Heart left ventricle (tissue), 16 donors: Measurements from ENCODE around the gene RPS6KA4. TPM values are rescaled to one million over a fixed set of nuclear protein-coding genes. Genes with fewer than 3 reads are reported as not detected.

Experiments used
- ATAC-seq, 4 donors: fragments of 200-7000 bp; cut with Tn5 transposase; one replicate each; pipeline ENCODE4 v1.9.1; 2020 to 2022; ENCODE audit warnings: moderate library complexity in 4 of 4, mild to moderate bottlenecking in 3 of 4, moderate number of reproducible peaks in 1 of 4
- DNase-seq, 5 donors: peaks; one replicate each; pipeline ENCODE4 v3.0.0-alpha.2; 2020
- H3K27ac ChIP-seq, 12 donors: fragments of 200-600 bp; sonication (generic) in 4 of 12; one replicate each; pipeline versions ENCODE4 v1.5.0 to v1.8.0; 2016 to 2022; ENCODE audit warnings: mild to moderate bottlenecking in 2 of 12
- H3K27me3 ChIP-seq, 9 donors: fragments of 200-600 bp; sonication (generic) in 2 of 9; one replicate each; pipeline versions ENCODE4 v1.5.1 to v1.8.0; 2016 to 2022; ENCODE audit warnings: mild to moderate bottlenecking in 3 of 9
- H3K36me3 ChIP-seq, 9 donors: fragments of 200-600 bp; sonication (generic) in 2 of 9; one replicate each; pipeline versions ENCODE4 v1.5.0 to v1.8.0; 2018 to 2022; ENCODE audit warnings: mild to moderate bottlenecking in 2 of 9
- H3K4me1 ChIP-seq, 12 donors: fragments of 200-600 bp; sonication (generic) in 4 of 12; one replicate each; pipeline versions ENCODE4 v1.5.0 to v1.8.0; 2016 to 2022; ENCODE audit warnings: mild to moderate bottlenecking in 3 of 12
- H3K4me3 ChIP-seq, 12 donors: fragments of 200-600 bp; sonication (generic) in 4 of 12; one replicate each; pipeline versions ENCODE4 v1.5.0 to v1.8.0; 2017 to 2022; ENCODE audit warnings: mild to moderate bottlenecking in 9 of 12, moderate library complexity in 4 of 12
- H3K9me3 ChIP-seq, 12 donors: fragments of 200-600 bp; sonication (generic) in 4 of 12; one replicate each; pipeline versions ENCODE4 v1.5.0 to v1.8.0; 2016 to 2022; ENCODE audit warnings: mild to moderate bottlenecking in 1 of 12
- POLR2A ChIP-seq, 2 donors: fragments of 450-650 bp; IDR thresholded peaks; one replicate each; pipeline ENCODE4 v1.6.1; 2017; ENCODE audit warnings: antibody characterized with exemption in 2 of 2, mild to moderate bottlenecking in 2 of 2, moderate library complexity in 2 of 2
- WGBS, 4 donors: extraction: QIAGEN DNeasy Blood & Tissue Kit in 2 of 4; methylation state at CpG; one replicate each; pipeline versions ENCODE4 v1.1.5 to v1.1.7; 2013 to 2018; 5-methylcytosine and 5-hydroxymethylcytosine counted together
- intact Hi-C, 10 donors: fragments of 100-400 bp; cut with DNase I; formaldehyde crosslinking; loops; one replicate each; pipeline versions ENCODE4 v1.11.1 to v1.14.2; 2022
- polyA plus RNA-seq, 2 donors: library from polyadenylated mRNA; stranded (reverse); fragments of 200-250 nt; gene quantifications; one replicate each; pipeline ENCODE4 v1.2.3, GENCODE V29; 2013
- total RNA-seq, 9 donors: library from RNA; depleted of rRNA in 2 of 9; stranded (reverse); fragments of >200 nt in 2 of 9; fragmentation: NEBNext Ultra II Directional in 3 of 9; extraction: Animal tissue kit (Norgen Biotek cat#: 25700) in 3 of 9; gene quantifications; one replicate each; pipeline versions ENCODE4 v1.1.0 to v1.2.4, GENCODE V29; 2016 to 2023
- TF ChIP-seq, protein P1 (sequence below), 12 donors: fragments of 200-600 bp; sonication (generic) in 4 of 12; IDR thresholded peaks; one replicate each; pipeline versions ENCODE4 v1.5.0 to v1.8.0; 2018 to 2022; ENCODE audit warnings: antibody characterized with exemption in 12 of 12, mild to moderate bottlenecking in 5 of 12
- donor health status: ischemic (EF 13 %, LVEDD 7.1; RV severe dilation, severe dysfunction).
- donor health status: healthy with polysubstance abuse.
- donor health status: DM: no; HTN: yes; CAD: no.
- donor health status: DM: no; HTN: no; CAD: no.
- donor health status: ischemic (EF 25% LVEDD 6.9; RV normal size, moderate dysfunction).
- donor health status: ischemic (EF 25% LVEDD 5.7; RV mildly dilated, moderate dysfunction).
- donor health status: healthy.
- donor health status: DM: yes; HTN: yes; CAD: no.
- donor health status: ischemic (EF 35%, LVEDD 5.7; RV mildly dilated, moderate dysfunction).
- donor health status: nonischemic (EF 11% LVEDD 7.7; RV severe dilation, severe dysfunction).
- donor health status: DM: yes; HTN: yes; CAD: no.
- donor health status: PGD.
- donor health status: ischemic (EF 29% LVEDD 5.4; RV normal size, mild dysfunction).
- donor health status: nonischemic (EF 23%, LVEDD 6.1; RV moderate dilation, normal function).

RPS6KA4 gene
- total and polyA plus RNA-seq, 11 donors, result 12.8 to 32.5 (median 18.3) TPM

GRCh38 chr11:64367931-64368672, 9.1 kb downstream of the RPS6KA4 start:
- Histone ChIP-seq H3K27me3 (no peaks in the 10 kb centered on the region), H3K27ac (no peak overlapping the region), H3K4me3 (no peak overlapping the region), H3K36me3 (peaks cover 0 to 87% (median 77%) of the 10 kb centered on the region in 9 donors), H3K4me1 (peaks cover 0 to 5% (median 0%) of the 10 kb centered on the region in 12 donors), H3K9me3 (no peaks in the 10 kb centered on the region)
- DNase-seq (no peak), ATAC-seq (no peak)
- 88 to 90% (median 89%) methylated on average over 34 to 46 of the region's 46 CpGs for WGBS, 4 donors
- TF ChIP-seq, protein P1, sequence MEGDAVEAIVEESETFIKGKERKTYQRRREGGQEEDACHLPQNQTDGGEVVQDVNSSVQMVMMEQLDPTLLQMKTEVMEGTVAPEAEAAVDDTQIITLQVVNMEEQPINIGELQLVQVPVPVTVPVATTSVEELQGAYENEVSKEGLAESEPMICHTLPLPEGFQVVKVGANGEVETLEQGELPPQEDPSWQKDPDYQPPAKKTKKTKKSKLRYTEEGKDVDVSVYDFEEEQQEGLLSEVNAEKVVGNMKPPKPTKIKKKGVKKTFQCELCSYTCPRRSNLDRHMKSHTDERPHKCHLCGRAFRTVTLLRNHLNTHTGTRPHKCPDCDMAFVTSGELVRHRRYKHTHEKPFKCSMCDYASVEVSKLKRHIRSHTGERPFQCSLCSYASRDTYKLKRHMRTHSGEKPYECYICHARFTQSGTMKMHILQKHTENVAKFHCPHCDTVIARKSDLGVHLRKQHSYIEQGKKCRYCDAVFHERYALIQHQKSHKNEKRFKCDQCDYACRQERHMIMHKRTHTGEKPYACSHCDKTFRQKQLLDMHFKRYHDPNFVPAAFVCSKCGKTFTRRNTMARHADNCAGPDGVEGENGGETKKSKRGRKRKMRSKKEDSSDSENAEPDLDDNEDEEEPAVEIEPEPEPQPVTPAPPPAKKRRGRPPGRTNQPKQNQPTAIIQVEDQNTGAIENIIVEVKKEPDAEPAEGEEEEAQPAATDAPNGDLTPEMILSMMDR (IDR thresholded peaks at IDR 0.05), result no peak
- TF ChIP-seq POLR2A (IDR thresholded peaks at IDR 0.05), result no peak
- intact Hi-C loops, result no loop called here

GRCh38 chr11:64368673-64369074, 9.7 kb downstream of the RPS6KA4 start:
- intact Hi-C loops, result no loop called here
- Histone ChIP-seq H3K27me3 (no peaks in the 10 kb centered on the region), H3K4me1 (peaks cover 0 to 5% (median 0%) of the 10 kb centered on the region in 12 donors), H3K36me3 (peaks cover 0 to 81% (median 72%) of the 10 kb centered on the region in 9 donors), H3K27ac (no peak overlapping the region), H3K4me3 (no peak overlapping the region), H3K9me3 (no peaks in the 10 kb centered on the region)
- TF ChIP-seq POLR2A (IDR thresholded peaks at IDR 0.05), result no peak
- TF ChIP-seq, protein P1 (IDR thresholded peaks at IDR 0.05), result no peak
- DNase-seq (no peak), ATAC-seq (no peak)
- 90 to 92% (median 91%) methylated on average over 28 of the region's 28 CpGs for WGBS, 4 donors

- intact Hi-C loops, result no loop called here
Measured at GRCh38 chr11:64369440-64370421, 10.8 kb downstream of the RPS6KA4 start.

More at GRCh38 chr11:64369440-64370421, 10.8 kb downstream of the RPS6KA4 start:
- no peak for DNase-seq
- H3K27me3 ChIP-seq, result no peaks in the 10 kb centered on the region
- ATAC-seq, result no peak
- H3K36me3 ChIP-seq, result peaks cover 0 to 70% (median 61%) of the 10 kb centered on the region in 9 donors
- peaks cover 0 to 5% (median 0%) of the 10 kb centered on the region in 12 donors for H3K4me1 ChIP-seq
- WGBS, 4 donors, result 88 to 91% (median 90%) methylated on average over 61 to 82 of the region's 82 CpGs
- no peak overlapping the region for H3K27ac ChIP-seq
- TF ChIP-seq, protein P1 (IDR thresholded peaks at IDR 0.05), result no peak
- no peak overlapping the region for H3K4me3 ChIP-seq
- no peaks in the 10 kb centered on the region for H3K9me3 ChIP-seq
